GM19023 (cell line): ENCODE data around the gene PHPT1.
"Not testable (repeated sequence)": the region's sequence is repeated elsewhere in the genome, so short reads cannot be mapped to it uniquely, and the experiment has no call there.

Experiments
- ATAC-seq: cut with Tn5 transposase; IDR thresholded peaks from one replicate; pipeline ENCODE4 v1.9.1; 2021; ENCODE audit warnings: mild to moderate bottlenecking, moderate library complexity; ENCODE audit not compliant: unreplicated experiment

Gene PHPT1

DNA sequence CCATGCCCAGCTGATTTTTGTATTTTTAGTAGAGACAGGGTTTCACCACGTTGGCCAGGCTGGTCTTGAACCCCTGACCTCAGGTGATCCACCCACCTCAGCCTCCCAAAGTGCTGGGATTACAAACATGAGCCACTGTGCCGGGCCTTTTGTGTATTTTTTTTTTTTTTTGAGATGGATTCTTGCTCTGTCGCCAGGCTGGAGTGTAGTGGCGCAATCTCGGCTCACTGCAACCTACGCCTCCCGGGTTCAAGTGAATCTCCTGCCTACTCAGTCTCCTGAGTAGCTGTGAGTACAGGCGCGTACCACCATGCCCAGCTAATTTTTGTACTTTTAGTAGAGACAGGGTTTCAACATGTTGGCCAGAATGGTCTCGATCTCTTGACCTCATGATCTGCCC lies 34.5 kb downstream of the PHPT1 start:
- not testable (repeated sequence) for ATAC-seq

DNA sequence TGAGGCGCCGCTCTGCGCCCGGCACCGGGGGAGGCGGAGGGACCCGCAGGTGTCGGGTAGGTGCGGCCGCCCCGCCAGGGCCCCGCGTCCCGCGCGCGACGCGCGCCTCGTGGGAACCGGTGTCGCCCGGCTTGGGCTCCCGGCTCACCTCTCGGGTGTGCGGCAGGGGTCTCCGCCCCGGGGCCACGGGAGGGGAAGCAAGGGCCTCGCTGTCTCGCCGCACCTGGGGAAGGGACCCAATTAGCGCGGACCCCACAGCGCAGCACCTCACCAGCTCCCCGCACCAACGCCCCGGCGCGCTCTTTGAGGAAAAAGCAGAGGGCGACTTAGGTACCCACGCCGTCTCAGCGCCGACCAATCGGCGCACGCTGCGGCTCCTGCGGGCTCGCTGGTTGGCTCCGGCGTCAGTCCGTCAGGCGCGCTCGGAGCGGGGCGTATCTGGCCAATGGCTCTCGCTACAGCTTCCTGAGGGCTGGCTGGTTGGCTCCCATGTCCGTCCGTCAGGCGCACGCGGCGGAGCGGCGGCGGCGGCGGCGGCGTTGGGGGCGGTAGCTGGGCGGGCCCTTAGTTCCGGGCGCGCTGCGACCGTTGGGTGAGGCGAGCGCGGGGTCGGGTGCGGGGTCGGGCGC lies 36.9 kb downstream of the PHPT1 start, which contains the start of gene TRAF2:
TRAF2 (plus strand) TSS at position 567 of the 629 bp plus-strand sequence. CDS start 12,225 bp downstream, outside the sequence.
- peak; percentile 80 for ATAC-seq

DNA sequence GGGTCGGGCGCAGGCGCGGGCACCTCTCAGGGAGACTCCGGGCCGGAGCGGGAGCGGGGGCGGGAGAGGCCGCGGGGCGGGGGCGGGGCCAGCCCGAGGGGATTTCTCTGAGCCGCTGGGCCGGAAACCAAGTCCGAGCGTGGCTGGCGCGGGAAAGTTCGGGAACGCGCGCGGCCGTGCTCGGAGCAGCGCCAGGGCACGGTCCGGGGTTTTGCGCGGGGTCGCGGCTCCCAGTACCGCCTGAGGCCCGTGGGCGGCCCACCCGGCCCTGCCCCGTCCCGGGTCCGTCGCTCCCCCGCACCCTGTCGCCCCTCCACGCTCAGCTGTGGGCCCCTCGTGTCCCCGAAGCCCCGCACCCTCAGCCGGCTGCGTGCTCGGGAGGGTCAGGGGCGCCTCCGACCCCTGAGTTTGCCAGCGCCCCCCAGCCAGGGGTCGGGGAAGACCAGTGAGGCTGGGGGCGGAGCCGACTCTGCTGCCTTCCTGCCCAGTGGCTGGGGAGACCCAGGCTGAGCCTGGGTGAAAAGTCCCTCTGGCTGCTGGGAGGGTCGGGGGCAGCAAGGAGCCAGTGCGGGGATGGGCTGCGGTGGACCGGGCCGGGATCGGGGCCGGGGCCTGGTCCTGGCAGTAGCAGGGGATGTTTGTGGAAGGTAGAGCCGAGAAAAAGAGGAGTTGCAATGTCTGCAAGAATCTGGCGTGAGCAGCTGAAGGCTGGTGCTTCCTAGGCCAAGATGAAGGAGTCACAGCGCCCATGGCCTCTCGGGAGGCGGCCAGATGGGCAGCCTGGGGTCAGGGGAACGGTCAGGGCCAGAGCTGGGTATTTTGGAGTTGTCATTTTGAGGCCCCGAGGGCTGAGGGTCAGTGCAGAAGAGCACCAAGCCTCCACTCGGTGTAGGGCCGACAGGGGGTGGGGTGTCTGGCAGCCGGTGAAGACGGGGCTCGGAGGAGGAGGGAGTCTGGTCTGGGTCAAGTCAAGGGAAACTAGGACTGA lies 37.7 kb downstream of the PHPT1 start:
- ATAC-seq = peak; percentile 15

DNA sequence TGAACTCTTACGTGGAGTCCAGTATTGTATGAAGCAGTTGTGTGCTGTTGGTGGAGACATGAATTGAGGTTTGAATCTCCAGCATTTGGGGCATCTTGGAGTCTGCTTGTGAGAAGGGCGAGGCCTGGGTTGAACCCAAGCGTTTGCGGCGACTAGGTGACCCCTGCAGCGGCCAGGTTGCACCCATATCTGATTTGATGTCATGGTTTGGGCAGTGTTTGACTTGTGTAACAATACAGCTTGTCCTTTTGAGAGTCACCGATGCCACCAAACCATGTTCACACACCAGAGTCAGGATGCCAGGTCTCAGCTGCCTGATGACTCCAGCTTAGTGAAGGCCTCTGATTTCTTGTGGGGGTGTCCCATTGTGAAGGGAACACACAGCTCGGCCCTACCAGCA lies 39.2 kb downstream of the PHPT1 start:
- no peak for ATAC-seq

DNA sequence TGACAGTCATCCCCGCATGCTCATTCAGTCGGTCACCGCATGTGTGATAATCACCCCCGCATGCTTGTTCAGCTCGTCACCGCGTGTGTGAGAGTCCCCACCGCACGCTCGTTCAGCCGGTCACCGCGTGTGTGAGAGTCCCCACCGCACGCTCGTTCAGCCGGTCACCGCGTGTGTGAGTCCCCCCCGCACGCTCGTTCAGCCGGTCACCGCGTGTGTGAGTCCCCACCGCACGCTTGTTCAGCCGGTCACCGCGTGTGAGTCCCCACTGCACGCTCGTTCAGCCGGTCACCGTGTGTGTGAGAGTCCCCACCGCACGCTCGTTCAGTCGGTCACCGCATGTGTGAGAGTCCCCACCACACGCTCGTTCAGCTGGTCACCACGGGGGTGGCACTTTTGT lies 40.6 kb downstream of the PHPT1 start:
- ATAC-seq = no peak

DNA sequence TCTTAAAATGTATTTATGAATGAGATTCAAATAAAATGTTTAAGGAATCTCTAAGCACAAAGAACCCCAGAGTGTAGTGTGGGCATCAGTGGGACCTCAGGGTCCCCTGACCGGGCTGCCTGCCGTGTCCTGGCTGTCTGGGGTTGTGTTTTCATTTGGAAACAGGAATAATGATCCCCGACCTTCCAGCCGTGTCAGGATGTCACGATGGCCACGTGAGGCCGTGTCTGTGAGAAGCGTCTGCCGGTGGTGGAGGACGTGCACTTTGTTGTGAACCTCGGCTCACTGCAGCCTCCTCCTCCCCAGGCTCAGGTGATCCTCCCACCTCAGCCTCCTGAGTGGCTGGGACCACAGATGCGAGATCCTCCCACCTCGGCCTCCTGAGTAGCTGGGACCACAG lies 41.5 kb downstream of the PHPT1 start:
- ATAC-seq = no peak

DNA sequence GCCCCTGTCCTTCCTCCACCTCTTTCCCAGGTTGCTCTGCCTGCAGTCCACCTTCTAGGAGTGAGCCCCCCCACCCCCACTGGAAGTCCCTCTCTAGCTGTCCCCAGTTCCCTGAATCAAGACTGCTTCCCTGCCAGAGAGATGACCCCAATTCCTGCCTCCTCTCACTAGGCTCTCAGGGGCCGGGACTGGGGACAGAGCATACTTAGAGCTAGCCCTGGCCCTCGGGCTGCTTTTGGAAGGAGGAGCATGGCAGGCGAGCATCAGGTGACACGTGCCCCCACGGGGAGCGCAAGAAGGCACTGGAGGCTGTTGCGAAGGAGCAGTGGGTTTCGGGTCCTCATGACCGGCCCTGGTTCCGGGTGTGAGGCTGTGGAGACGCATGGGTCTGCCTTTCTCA lies 46.8 kb downstream of the PHPT1 start:
- ATAC-seq = no peak

DNA sequence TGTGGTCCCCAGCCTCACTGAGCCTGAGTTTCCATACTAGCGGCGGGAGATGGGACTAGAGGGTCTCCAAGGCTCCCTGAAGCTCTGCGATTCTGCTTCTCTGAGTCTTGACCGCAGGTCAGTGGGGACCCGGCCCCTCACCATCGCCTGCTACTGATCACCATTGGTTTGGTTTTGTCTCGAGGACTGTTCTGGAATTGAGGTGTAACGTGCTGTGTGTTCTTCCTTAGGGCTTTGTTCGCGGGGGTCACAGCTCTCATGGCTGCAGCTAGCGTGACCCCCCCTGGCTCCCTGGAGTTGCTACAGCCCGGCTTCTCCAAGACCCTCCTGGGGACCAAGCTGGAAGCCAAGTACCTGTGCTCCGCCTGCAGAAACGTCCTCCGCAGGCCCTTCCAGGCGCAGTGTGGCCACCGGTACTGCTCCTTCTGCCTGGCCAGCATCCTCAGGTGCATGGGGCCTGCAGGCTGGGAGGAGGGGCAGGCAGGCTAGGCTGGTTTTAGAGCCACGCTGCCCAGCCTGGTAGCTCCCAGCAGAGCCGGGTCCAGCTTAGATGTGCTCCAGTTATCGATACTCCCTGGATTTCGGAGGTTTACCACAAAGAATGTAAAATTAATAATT lies 49.4 kb downstream of the PHPT1 start:
- no peak for ATAC-seq

DNA sequence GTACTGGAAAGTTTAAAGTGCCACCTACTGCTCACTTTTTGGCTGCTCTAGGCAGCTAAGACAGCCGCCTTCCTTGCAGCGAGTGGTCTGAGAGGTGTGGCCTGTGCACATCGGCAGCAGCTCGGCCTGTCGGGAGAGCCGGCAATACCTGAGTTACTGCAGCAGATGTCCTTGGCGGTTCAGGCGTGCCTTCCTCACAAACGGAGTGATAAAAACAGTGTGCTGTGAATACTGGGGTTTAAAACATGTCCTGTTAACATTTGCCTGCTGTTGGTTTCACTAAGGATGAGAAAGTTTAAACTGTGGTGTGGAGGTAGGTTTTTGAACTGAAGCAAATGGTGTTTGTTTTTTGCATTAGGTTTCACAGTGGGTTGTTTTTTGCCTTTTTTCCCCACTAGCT lies 50.0 kb downstream of the PHPT1 start:
- ATAC-seq = peak; percentile 35

DNA sequence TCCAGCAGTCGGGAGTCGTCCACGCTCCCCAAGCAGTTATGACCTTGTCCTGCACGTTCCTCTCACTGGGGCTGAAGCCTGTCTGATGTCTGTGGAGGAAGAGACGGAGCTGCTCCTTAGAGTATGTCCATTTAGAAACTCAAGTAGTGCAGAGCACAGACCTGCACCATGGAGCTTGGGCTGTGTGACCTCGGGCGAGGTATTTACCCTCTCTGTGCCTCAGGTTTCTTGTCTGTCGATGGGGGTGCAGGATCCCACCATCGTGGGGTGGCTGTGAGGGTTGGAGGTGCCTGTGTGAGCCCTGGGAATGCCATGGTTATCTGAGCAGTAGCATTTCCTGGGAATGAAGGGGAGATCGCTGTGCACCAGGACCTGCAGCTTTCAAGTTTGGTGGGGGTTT lies 51.3 kb downstream of the PHPT1 start:
- ATAC-seq = no peak
